Effector memory CD4-positive, alpha-beta T cell (primary cell): ENCODE data around the gene HBEGF.
A peak's percentile ranks its signal among the peaks of the same experiment; 100 is the strongest.

Experiments used
- DNase-seq, 3 donors: peaks; one replicate each; pipeline ENCODE4 v3.0.0-alpha.2; 2020
- H3K27ac ChIP-seq: 2 replicates; pipeline ENCODE4 v1.7.0; 2013; ENCODE audit warnings: mild to moderate bottlenecking, low read length, moderate library complexity; ENCODE audit not compliant: insufficient read depth, poor library complexity, severe bottlenecking
- H3K27me3 ChIP-seq: replicated peaks from 2 replicates; pipeline ENCODE4 v1.7.0; 2013; ENCODE audit warnings: mild to moderate bottlenecking, low read length; ENCODE audit not compliant: insufficient read depth, control insufficient read depth, poor library complexity, severe bottlenecking
- H3K36me3 ChIP-seq: 2 replicates; pipeline ENCODE4 v1.7.0; 2013; ENCODE audit warnings: mild to moderate bottlenecking, low read length, moderate library complexity; ENCODE audit not compliant: control insufficient read depth, insufficient read depth
- H3K4me1 ChIP-seq: 2 replicates; pipeline ENCODE4 v1.7.0; 2013; ENCODE audit warnings: low read length, mild to moderate bottlenecking; ENCODE audit not compliant: control insufficient read depth, insufficient read depth, poor library complexity, severe bottlenecking
- H3K4me3 ChIP-seq: 2 replicates; pipeline ENCODE4 v1.7.0; 2013; ENCODE audit warnings: low read length, low read depth, mild to moderate bottlenecking; ENCODE audit not compliant: insufficient read depth, poor library complexity, severe bottlenecking
- H3K9me3 ChIP-seq: 2 replicates; pipeline ENCODE4 v1.7.0; 2013; ENCODE audit warnings: mild to moderate bottlenecking, low read length, moderate library complexity; ENCODE audit not compliant: control insufficient read depth
- total RNA-seq, 3 donors: gene quantifications; one replicate each; lab custom pipeline; 2026; lab: John Stamatoyannopoulos, UW

HBEGF gene
- 4.3 to 9.9 (median 8.9) reads per million in 3 donors for total RNA-seq

- no peaks in the 10 kb centered on the region for H3K36me3 ChIP-seq
- H3K27me3 ChIP-seq, result no peaks in the 10 kb centered on the region
- DNase-seq, result peak; percentile 20 to 53 (median 41)
- peaks cover 27% of the 10 kb centered on the region for H3K4me1 ChIP-seq
- H3K4me3 ChIP-seq, result peak within 1 kb of the TSS; percentile 60
- no peaks in the 10 kb centered on the region for H3K9me3 ChIP-seq
- H3K27ac ChIP-seq, result no peak within 1 kb of the TSS
These were observed at the start of gene HBEGF for GRCh38 chr5:140346348-140347221. Gene HBEGF (minus strand): TSS chr5:140346603. CDS start chr5:140346328, 275 bp downstream.

DNA sequence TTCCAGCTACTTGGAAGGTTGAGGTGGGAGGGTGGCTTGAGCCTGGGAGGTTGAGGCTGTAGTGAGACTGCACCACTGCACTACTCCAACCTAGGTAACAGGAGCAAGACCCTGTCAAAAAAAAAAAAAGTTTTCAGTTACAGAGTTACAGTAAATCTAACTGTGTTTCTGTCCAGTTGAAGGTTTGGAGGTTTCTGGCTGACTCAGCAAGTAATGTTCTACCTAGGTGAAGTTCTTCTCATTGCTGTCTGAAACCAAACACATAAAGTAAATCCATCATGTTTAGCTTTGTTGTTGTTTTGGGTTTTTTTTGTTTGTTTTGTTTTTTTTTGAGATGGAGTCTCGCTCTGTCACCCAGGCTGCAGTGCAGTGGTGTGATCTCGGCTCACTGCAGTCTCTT, 47.3 kb upstream of the HBEGF start:
- Histone ChIP-seq H3K36me3 (no peaks in the 10 kb centered on the region), H3K4me3 (no peak overlapping the region), H3K27ac (no peak overlapping the region), H3K9me3 (no peaks in the 10 kb centered on the region), H3K27me3 (no peaks in the 10 kb centered on the region), H3K4me1 (no peaks in the 10 kb centered on the region)
- no peak for DNase-seq

- Histone ChIP-seq H3K9me3 (no peaks in the 10 kb centered on the region), H3K4me3 (no peak overlapping the region), H3K36me3 (no peaks in the 10 kb centered on the region), H3K27me3 (no peaks in the 10 kb centered on the region), H3K4me1 (no peaks in the 10 kb centered on the region), H3K27ac (no peak overlapping the region)
- no peak for DNase-seq
These were observed 45.3 kb upstream of the HBEGF start for GRCh38 chr5:140391732-140392131.

- H3K4me3 ChIP-seq, result no peak overlapping the region
- no peak for DNase-seq
- no peaks in the 10 kb centered on the region for H3K4me1 ChIP-seq
- no peak overlapping the region for H3K27ac ChIP-seq
- no peaks in the 10 kb centered on the region for H3K9me3 ChIP-seq
- H3K36me3 ChIP-seq, result no peaks in the 10 kb centered on the region
- H3K27me3 ChIP-seq, result no peaks in the 10 kb centered on the region
These were observed 44.9 kb upstream of the HBEGF start for GRCh38 chr5:140391312-140391711.

- no peak for DNase-seq
- Histone ChIP-seq H3K9me3 (no peaks in the 10 kb centered on the region), H3K36me3 (no peaks in the 10 kb centered on the region), H3K27me3 (no peaks in the 10 kb centered on the region), H3K4me1 (no peaks in the 10 kb centered on the region), H3K4me3 (no peak overlapping the region), H3K27ac (no peak overlapping the region)
These were observed 41.6 kb upstream of the HBEGF start for GRCh38 chr5:140388052-140388451.

DNA sequence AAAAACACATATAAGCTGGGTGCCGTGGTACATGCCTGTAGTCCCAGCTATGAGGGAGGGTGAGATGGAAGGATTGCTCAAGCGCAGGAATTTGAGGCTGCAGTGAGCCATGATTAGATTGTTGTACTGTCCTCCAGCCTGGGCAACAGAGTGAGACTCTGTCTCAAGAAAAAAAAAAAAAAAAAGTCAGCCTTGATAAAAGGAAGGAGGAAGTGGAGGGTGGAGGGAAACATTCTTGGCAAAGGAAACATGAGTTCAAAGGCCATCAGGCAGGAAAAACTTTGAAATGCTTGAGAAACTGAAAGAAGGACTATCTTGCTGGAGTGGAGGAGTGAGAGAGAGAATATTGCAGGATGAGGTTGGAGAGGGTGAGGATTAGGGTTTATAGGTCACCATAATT, 36.9 kb upstream of the HBEGF start:
- Histone ChIP-seq H3K27me3 (no peaks in the 10 kb centered on the region), H3K4me1 (no peaks in the 10 kb centered on the region), H3K4me3 (no peak overlapping the region), H3K36me3 (no peaks in the 10 kb centered on the region), H3K27ac (no peak overlapping the region), H3K9me3 (no peaks in the 10 kb centered on the region)
- DNase-seq, result no peak

- Histone ChIP-seq H3K4me3 (no peak overlapping the region), H3K27me3 (no peaks in the 10 kb centered on the region), H3K27ac (no peak overlapping the region), H3K36me3 (no peaks in the 10 kb centered on the region), H3K9me3 (no peaks in the 10 kb centered on the region), H3K4me1 (no peaks in the 10 kb centered on the region)
- no peak for DNase-seq
These were observed 36.5 kb upstream of the HBEGF start for GRCh38 chr5:140382866-140383265.

- Histone ChIP-seq H3K27ac (no peak overlapping the region), H3K27me3 (no peaks in the 10 kb centered on the region), H3K9me3 (no peaks in the 10 kb centered on the region), H3K4me1 (no peaks in the 10 kb centered on the region), H3K36me3 (no peaks in the 10 kb centered on the region), H3K4me3 (no peak overlapping the region)
- DNase-seq, result no peak
These were observed 35.6 kb upstream of the HBEGF start for GRCh38 chr5:140381972-140382371.

- DNase-seq, result no peak
- Histone ChIP-seq H3K27me3 (no peaks in the 10 kb centered on the region), H3K27ac (no peak overlapping the region), H3K36me3 (no peaks in the 10 kb centered on the region), H3K4me3 (no peak overlapping the region), H3K4me1 (no peaks in the 10 kb centered on the region), H3K9me3 (no peaks in the 10 kb centered on the region)
These were observed 34.9 kb upstream of the HBEGF start for GRCh38 chr5:140381351-140381750.

- no peaks in the 10 kb centered on the region for H3K9me3 ChIP-seq
- DNase-seq, result peak in 1 of 3 donors; percentile 15
- H3K4me3 ChIP-seq, result no peak overlapping the region
These were observed 26.6 kb upstream of the HBEGF start for GRCh38 chr5:140372971-140373487.

More at GRCh38 chr5:140372971-140373487, 26.6 kb upstream of the HBEGF start:
- Histone ChIP-seq H3K27ac (no peak overlapping the region), H3K36me3 (no peaks in the 10 kb centered on the region), H3K4me1 (no peaks in the 10 kb centered on the region), H3K27me3 (no peaks in the 10 kb centered on the region)
